DMS114 treated with DMSO at 0.1 percent for 48 hours (cell line): ENCODE data around the gene C1orf185.
A peak's percentile ranks its signal among the peaks of the same experiment; 100 is the strongest.
"Not testable (repeated sequence)": the region's sequence is repeated elsewhere in the genome, so short reads cannot be mapped to it uniquely, and the experiment has no call there.

Experiments
- DNase-seq: peaks from one replicate; lab custom pipeline; 2025; ENCODE audit not compliant: unreplicated experiment; lab: John Stamatoyannopoulos, UW

The C1orf185 gene

GRCh38 chr1:51101976-51102375, at the start of gene C1orf185:
C1orf185 (plus strand) TSS chr1:51102228; CDS start chr1:51102234, 6 bp downstream.
- DNase-seq: no peak

GRCh38 chr1:51058858-51059257, 43.2 kb upstream of the C1orf185 start:
- no peak for DNase-seq

- DNase-seq: no peak
These were observed 40.7 kb upstream of the C1orf185 start for GRCh38 chr1:51061231-51061918.

GRCh38 chr1:51063121-51063520, 38.9 kb upstream of the C1orf185 start:
- DNase-seq: no peak

- DNase-seq: no peak
These were observed 32.0 kb upstream of the C1orf185 start for GRCh38 chr1:51070011-51070410.

- no peak for DNase-seq
These were observed 31.4 kb upstream of the C1orf185 start for GRCh38 chr1:51070640-51071039.

- DNase-seq: no peak
These were observed 30.6 kb upstream of the C1orf185 start for GRCh38 chr1:51071291-51072042.

- DNase-seq: no peak
These were observed 30.0 kb upstream of the C1orf185 start for GRCh38 chr1:51072043-51072439.

GRCh38 chr1:51072651-51073050, 29.4 kb upstream of the C1orf185 start:
- no peak for DNase-seq

GRCh38 chr1:51073456-51073855, 28.6 kb upstream of the C1orf185 start:
- no peak for DNase-seq

- DNase-seq: no peak
These were observed 15.3 kb upstream of the C1orf185 start for GRCh38 chr1:51086496-51087271.

GRCh38 chr1:51088474-51088873, 13.6 kb upstream of the C1orf185 start:
- peak; percentile 15 for DNase-seq

- DNase-seq: no peak
These were observed 8.4 kb upstream of the C1orf185 start for GRCh38 chr1:51093581-51093980.

GRCh38 chr1:51097171-51097570, 4.9 kb upstream of the C1orf185 start:
- DNase-seq: no peak

- DNase-seq: no peak
These were observed 1.7 kb upstream of the C1orf185 start for GRCh38 chr1:51100264-51100880.

GRCh38 chr1:51114137-51114536, 12.1 kb downstream of the C1orf185 start:
- DNase-seq: no peak

GRCh38 chr1:51115714-51116404, 13.8 kb downstream of the C1orf185 start:
- no peak for DNase-seq

GRCh38 chr1:51119331-51119730, 17.3 kb downstream of the C1orf185 start:
- DNase-seq: no peak

- DNase-seq: no peak
These were observed 18.6 kb downstream of the C1orf185 start for GRCh38 chr1:51120629-51121028.

- DNase-seq: not testable (repeated sequence)
These were observed 25.1 kb downstream of the C1orf185 start for GRCh38 chr1:51127152-51127551.

- DNase-seq: no peak
These were observed 29.2 kb downstream of the C1orf185 start for GRCh38 chr1:51131185-51131584.
